ENCODE results near the gene SULT1A1. TPM values are rescaled to one million over a fixed set of nuclear protein-coding genes. Genes with fewer than 3 reads are reported as not detected.

Gene SULT1A1
- total and polyA plus RNA-seq, 2 of the 8 experiments (the other 6 are each of a cell fraction or from before 2014, with no cell fraction given): 2.1 to 4.0 TPM

GRCh38 chr16:28596840-28597691 is 12.8 kb downstream of the SULT1A1 start, which contains the start of gene SULT1A2:
Gene SULT1A2, minus strand, starts transcription at chr16:28597050. Its CDS starts 1,120 bp downstream, at chr16:28595930.
- Histone ChIP-seq H3K27ac (ENCODE audit: low read depth, low read length) (no peak within 1 kb of the TSS), H2BK15ac (ENCODE audit: low read length) (peak within 1 kb of the TSS; percentile 40; the same call in 1 of the 2 replicates)

More at GRCh38 chr16:28596840-28597691, 12.8 kb downstream of the SULT1A1 start, which contains the start of gene SULT1A2:
- Histone ChIP-seq H3K4me2 (ENCODE audit: insufficient read depth in 1 of 2, low read depth in 2 of 2, low read length in 2 of 2) (no peak within 1 kb of the TSS), H3K4ac (replicated peaks; ENCODE audit: insufficient read length, low read depth, low read length) (peak within 1 kb of the TSS; percentile 14), H3K18ac (ENCODE audit: extremely low read depth, low read length) (peak within 1 kb of the TSS; percentile 36), H4K20me1 (replicated peaks in 1 of 2; ENCODE audit: control insufficient read depth in 1 of 2, insufficient read depth in 2 of 2, low read length in 2 of 2) (no peaks in the 10 kb centered on the region), H2AK5ac (ENCODE audit: low read depth, low read length) (no peak within 1 kb of the TSS), H3K36me3 (ENCODE audit: control insufficient read depth in 2 of 4, insufficient read depth in 4 of 4, low read length in 3 of 4) (no peaks in the 10 kb centered on the region), H2BK20ac (ENCODE audit: low read length) (no peak within 1 kb of the TSS), H4K91ac (replicated peaks; ENCODE audit: insufficient read length, low read length) (no peak within 1 kb of the TSS), H3K27me3 (replicated peaks in 1 of 4; ENCODE audit: control insufficient read depth in 3 of 4, extremely low read depth in 1 of 4, insufficient read depth in 3 of 4, low read length in 3 of 4) (no peaks in the 10 kb centered on the region), H4K5ac (ENCODE audit: insufficient read length, low read depth, low read length) (no peak within 1 kb of the TSS), H2BK5ac (ENCODE audit: low read depth, low read length) (peak within 1 kb of the TSS; percentile 52; the same call in 1 of the 2 replicates), H4K8ac (ENCODE audit: extremely low read depth, insufficient read depth, low read length) (peak within 1 kb of the TSS; percentile 57; the same call in 1 of the 2 replicates), H3K4me3 (ENCODE audit: extremely low read depth in 1 of 4, insufficient read depth in 2 of 4, low read depth in 3 of 4, low read length in 4 of 4) (no peak within 1 kb of the TSS), H3K79me1 (ENCODE audit: low read depth, low read length) (no peaks in the 10 kb centered on the region; the same call in 1 of the 2 replicates), H3K9me3 (ENCODE audit: insufficient read depth in 2 of 2, low read depth in 1 of 2, low read length in 1 of 2) (no peaks in the 10 kb centered on the region), H3K14ac (ENCODE audit: insufficient read length) (no peak within 1 kb of the TSS), H2AFZ (ENCODE audit: low read length) (no peak within 1 kb of the TSS), H2BK12ac (ENCODE audit: low read depth, low read length) (peak within 1 kb of the TSS; percentile 17; the same call in 1 of the 2 replicates), H2BK120ac (replicated peaks; ENCODE audit: low read depth, low read length) (peak within 1 kb of the TSS; percentile 64), H3K79me2 (ENCODE audit: control insufficient read depth in 1 of 2, insufficient read depth in 2 of 2, low read length in 2 of 2) (no peaks in the 10 kb centered on the region), H3K56ac (replicated peaks; ENCODE audit: insufficient read length, low read depth, low read length) (no peak within 1 kb of the TSS), H3K4me1 (replicated peaks in 1 of 4; ENCODE audit: control insufficient read depth in 3 of 4, insufficient read depth in 4 of 4, low read length in 3 of 4) (peaks cover 2 to 15% (median 7%) of the 10 kb centered on the region in 4 experiments), H3K9ac (replicated peaks in 1 of 4; ENCODE audit: extremely low read depth in 1 of 4, low read depth in 3 of 4, low read length in 3 of 4) (no peak within 1 kb of the TSS), H3K23me2 (ENCODE audit: low read depth, low read length) (no peaks in the 10 kb centered on the region), H3K23ac (ENCODE audit: insufficient read length) (peak within 1 kb of the TSS; percentile 89)
- CTCF ChIA-PET (ENCODE audit: partially characterized antibody): interaction anchor here (0.9 to 1.3 kb wide), 2 partner anchors 13 to 14 kb away, joined by 4 read pairs; partner anchors contain the start of gene SULT1A1
- DNase-seq (ENCODE audit: low read depth in 1 of 2, low spot score in 2 of 2) (no peak), FAIRE-seq (no peak)
- no peak for TF ChIP-seq SP2 (IDR thresholded peaks at IDR 0.05; ENCODE audit: low read length)
- no peak for TF ChIP-seq CBX5 (IDR thresholded peaks at IDR 0.05; ENCODE audit: low read depth, low read length)
- WGBS, 2 experiments (ENCODE audit: extremely low coverage in 1 of 2, insufficient coverage in 1 of 2, insufficient read length in 1 of 2, insufficient replicate concordance in 2 of 2, low coverage in 1 of 2, low lambda C conversion rate in 2 of 2, missing lambda C conversion rate in 1 of 2): 64% methylated on average over 11 of the region's 11 CpGs; no CpG with 5 or more reads in 1 of the 2 experiments
- POLR2A ChIA-PET (ENCODE audit: partially characterized antibody): interaction anchor here (0.6 kb wide), 1 partner anchor 117 kb away, joined by 3 read pairs; no protein-coding TSS in a partner anchor

Measured in H1 (cell line).